ENCODE data around the gene ME1. TPM values are rescaled to one million over a fixed set of nuclear protein-coding genes. Genes with fewer than 3 reads are reported as not detected.

ME1 gene
- 36.6 to 48.4 TPM (median 39.8 TPM) in 5 replicates for total RNA-seq (2022; extraction: Qiagen RNA extraction)

GRCh38 chr6:83430611-83431544, at the start of gene ME1:
Gene ME1, minus strand, starts transcription at chr6:83431051. Its CDS starts 97 bp downstream, at chr6:83430954.

GRCh38 chr6:83192871-83193746, 237.7 kb downstream of the ME1 start, which contains the start of the genes PGM3 and RWDD2A:
Gene PGM3, minus strand, starts transcription at chr6:83193265. Its CDS starts 2,253 bp downstream, at chr6:83191012.
Gene RWDD2A, plus strand, starts transcription at chr6:83193357. Its CDS starts 1,095 bp downstream, at chr6:83194452.

Other genes starting within 250 kb of the ME1 start
- gene PGM3, start 237.8 kb downstream of the ME1 start, total RNA-seq (2022; extraction: Qiagen RNA extraction) = 20.1 to 31.2 TPM (median 24.5 TPM) in 5 replicates
- 1.3 to 1.8 TPM (median 1.7 TPM) in 5 replicates for gene RWDD2A, start 237.7 kb downstream of the ME1 start, total RNA-seq (2022; extraction: Qiagen RNA extraction)
- gene PRSS35, start 81.5 kb upstream of the ME1 start, total RNA-seq (2022; extraction: Qiagen RNA extraction) = 0.05 to 0.14 TPM (median 0.07 TPM) in 5 replicates

Measured in A549 treated with CORT108297 at 1 μM for 4 hours (cell line).